Head of caudate nucleus (tissue), 42 donors: ENCODE measurements around the gene ABHD17A.

Experiments
- DNase-seq, 42 donors: peaks; one replicate each; pipeline versions ENCODE4 v3.0.0 to v3.0.0-alpha.2; 2020 to 2021; ENCODE audit warnings: mixed read lengths in 7 of 42
- intact Hi-C: fragments of 100-400 bp; cut with DNase I; formaldehyde crosslinking; loops from one replicate; pipeline ENCODE4 v1.15.0; 2022

The ABHD17A gene

DNA sequence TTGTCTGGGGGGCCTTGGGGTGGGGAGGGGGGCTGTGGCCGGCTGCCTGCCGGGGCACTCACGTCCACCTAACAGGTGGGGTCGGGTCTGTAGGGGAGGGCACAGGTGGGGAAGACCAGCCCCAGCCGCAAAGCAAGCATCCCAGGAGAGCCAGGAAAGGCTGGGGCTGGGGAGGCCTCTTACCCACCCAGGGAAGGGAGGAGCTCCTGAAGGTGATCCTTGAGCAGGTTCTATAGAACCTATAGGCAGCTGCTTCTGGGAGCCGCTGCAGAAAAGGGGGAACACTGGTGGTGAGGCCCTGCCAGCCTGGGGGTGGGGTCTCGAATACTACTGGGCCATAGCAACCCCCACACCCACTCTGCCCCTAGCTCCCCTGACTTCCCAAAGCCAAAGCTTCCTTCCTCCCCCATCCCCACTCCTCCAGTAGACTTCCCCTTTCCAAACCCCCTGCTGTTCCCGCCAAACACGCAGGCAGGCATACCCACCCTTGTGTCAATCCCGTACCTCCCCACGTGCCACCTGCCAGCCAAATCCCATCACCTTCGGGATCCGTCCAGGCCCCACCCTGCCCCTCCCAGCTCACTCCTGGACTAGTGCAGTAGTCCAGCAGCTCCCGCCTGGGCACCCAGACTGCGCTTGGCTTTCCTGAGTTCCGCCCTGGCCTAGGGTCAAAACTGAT is 27.5 kb downstream of the ABHD17A start:
- intact Hi-C loops, result no loop called here

DNA sequence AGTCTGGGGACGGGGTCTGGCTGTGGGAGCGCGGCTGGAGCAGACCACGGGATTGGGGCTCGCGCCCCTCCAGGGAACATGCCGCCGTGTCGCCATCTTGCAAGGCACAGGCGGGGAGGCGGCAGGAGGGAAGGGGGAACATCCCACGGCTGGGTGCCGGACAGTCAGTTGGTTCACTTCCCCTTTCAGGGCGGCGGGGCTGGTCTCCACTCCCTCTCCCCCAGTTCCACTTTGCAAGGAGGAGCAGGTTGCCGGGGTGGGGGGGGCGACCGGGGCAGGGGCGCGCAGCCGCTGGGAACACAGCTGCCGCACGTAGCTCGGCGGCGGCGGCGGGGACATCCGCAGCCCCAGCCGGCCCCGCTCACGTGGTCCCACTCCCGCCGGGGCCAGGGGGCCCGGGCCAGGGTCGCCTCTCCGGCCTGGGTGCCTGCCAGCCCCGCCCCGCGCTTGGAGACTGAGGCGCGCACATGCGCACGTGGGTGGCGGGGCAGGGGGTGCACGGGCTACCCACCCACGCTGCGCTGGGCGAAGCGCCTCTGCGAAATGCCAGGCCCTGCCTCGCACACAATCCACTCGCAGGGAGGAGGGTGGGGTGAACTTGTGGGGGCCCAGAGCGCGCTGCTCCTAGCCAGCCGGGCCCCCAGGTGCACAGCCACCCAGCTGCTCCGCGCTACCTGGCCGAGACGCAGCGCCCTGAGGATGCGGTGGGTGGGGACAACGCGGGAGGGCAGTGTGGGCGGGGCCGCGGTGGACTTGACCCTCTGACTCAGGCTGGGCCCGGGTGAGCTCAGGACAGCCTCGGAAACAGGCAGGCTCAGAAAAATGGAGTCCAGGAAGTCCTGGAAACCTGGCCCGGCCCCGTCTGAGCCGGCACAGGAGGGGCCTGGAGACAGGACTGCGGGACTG is 28.3 kb downstream of the ABHD17A start:
- intact Hi-C loops, result no loop called here
- peak in 21 of 42 donors; percentile 40 to 78 (median 60) for DNase-seq

More for the DNA sequence above, 27.5 kb downstream of the ABHD17A start:
- DNase-seq, result peak in 4 of 42 donors; percentile 20 to 48 (median 26)

DNA sequence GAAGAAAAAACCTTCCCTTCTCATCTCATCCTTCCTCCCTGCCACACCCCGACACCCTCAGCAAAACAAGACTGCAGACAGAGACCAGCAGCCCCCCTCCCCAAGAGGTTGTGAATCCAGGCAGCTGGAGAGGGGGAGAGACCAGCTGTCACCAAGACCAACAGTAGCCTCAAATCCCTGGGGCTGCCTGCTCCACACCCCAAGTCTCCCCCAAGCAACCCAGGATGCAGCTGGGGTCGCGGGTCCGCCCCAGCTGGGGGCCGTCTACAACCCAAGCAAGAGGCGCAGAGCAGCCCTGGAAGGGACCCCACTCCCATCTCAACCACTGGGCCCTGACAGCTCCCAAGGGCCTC is 29.0 kb downstream of the ABHD17A start:
- intact Hi-C loops, result no loop called here

DNA sequence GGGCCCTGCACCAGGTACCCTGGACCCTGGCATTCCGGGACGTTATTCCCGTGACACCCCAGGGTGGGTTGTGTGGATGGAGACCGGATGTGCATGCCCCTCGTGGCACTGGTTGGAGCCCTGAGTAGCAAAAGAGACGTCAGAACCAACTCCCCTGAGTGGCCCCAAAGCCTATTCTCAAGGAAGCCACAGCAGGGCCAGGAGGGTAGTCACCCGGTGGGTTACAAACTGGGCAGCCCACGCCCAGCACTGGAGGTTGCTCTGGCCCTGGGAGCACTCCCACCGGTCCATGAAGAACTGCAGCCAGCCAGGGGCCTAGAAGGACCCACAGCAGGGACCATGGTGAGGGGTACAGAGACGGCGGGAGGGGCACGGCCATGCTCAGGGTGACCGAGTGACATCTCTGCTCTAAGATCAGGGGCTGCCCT is 29.5 kb downstream of the ABHD17A start:
- peak in 1 of 42 donors; percentile 2 for DNase-seq
- intact Hi-C loops, result no loop called here

More for the DNA sequence above, 29.0 kb downstream of the ABHD17A start:
- no peak for DNase-seq

DNA sequence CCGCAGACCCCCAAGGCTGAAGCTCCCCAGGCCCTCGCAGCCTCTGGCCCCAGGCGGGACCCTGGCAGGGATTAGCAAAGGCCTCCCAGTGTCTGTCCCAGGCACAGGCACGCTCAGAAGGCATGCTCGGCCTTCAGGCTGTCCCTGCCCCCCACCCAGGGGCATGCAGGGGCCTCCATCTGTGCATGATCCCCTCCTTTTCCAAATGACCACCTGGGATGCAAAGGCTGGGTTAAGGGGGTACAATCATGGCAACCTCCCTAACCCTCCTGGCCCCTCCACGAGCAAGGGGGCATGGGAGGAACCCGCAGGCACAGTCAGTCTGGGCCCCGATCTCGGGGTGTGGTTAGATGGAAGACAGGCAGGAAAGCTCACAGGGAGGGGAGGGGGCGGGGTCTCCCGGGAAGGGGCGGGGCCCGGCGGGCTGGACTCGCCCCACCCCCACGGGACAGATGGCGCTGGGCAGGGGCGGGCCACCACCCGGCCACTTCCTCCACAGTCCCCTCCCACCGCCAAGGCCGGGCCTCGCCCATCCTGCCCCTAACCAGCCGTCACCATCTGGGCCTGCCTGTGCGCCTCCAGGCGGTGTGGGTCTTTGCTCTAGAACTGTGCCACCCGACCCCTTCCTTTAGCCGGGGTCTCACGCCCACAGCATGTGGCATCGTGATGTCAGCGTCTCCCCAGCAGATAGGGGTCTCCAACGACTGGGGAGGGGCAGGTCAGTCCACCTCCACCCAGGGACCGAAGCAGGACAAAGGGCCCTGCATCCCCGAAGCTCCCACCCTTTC is 30.1 kb downstream of the ABHD17A start:
- DNase-seq, result peak in 34 of 42 donors; percentile 29 to 81 (median 67)
- intact Hi-C loops, result no loop called here

DNA sequence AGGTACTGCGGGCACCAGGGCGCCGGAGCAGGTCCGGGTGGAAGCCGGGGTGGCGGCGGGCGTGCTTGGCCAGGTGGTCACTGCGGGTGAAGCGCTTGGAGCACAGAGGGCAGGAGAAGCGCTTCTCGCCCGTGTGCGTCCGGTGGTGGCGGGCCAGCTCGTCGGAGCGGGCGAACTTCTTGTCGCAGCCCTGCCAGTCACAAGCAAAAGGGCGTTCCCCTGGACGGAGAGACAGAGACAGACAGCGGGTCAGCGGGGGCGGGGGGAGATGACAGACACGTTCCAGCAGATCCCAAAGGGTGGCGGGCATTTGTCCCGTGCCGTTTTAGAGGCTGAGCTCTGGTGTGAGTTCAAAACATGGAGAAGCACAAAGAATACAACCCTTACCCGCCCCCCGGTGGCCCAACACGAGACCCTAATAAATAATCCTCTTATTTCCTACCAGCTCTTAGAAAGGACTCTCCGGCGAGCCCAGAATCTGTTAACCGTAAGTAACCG is 30.7 kb downstream of the ABHD17A start:
- no peak for DNase-seq
- intact Hi-C loops, result no loop called here

DNA sequence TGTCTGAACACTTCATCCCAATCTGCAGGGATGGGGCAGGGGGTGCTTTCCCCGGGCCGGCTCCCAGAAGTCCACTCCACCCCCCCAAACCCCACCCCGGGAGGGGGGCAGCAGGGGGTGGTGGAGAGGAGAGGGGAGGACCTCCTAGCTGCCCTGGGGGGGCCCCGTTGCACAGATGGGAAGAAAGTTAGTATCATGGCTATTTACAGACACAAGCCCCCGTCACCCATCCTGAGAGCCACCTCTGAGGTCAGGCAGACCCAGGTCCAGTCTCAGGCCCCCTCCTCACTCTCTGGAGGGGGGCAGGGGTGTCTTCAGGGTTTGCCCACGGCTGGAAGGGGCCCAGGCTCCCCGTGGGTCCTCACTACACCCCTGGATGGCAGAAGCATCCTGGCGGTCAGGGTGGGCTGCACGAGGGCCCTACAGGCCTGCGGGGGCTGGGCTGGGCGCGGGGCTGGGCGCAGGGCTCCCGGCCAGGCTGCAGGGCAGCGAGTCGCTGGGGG is 31.2 kb downstream of the ABHD17A start:
- DNase-seq, result no peak
- intact Hi-C loops, result no loop called here

DNA sequence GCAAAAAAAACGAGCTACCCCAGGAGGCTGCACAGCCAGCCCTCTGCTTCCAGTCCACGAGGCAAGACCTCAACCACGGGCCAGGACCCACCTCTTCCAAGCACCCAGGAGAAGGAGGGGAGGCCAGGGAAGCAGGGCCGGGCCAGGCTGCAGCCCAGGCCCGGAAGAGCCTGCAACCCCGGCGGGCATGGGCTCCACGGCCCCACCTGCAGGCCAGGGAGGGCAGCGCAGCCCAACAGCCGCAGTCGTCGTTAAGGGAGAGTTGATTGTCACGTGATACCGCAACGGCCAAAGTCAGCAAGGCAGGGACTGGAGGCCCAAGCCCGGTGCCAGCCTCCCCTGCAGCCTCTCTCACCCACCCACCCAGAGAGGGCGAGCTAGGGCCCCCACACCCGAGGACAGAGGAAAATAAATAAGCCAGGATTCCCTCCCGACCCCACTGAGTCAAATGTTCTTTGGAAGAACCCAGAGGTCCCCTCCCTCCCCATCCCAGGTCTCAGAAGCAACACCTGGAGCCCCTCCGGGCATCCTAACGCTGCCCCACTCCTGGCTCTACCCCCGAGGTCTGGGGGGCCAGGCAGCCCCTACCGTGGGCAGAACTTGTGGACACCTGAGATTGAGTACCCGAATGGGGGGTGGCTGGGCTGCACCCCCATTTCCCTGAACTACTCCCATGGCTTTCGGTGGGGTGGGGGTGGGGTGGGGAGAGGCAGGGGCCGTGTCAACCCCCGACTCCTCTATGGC is 31.8 kb downstream of the ABHD17A start:
- intact Hi-C loops, result no loop called here
- DNase-seq, result peak in 37 of 42 donors; percentile 43 to 83 (median 70)

DNA sequence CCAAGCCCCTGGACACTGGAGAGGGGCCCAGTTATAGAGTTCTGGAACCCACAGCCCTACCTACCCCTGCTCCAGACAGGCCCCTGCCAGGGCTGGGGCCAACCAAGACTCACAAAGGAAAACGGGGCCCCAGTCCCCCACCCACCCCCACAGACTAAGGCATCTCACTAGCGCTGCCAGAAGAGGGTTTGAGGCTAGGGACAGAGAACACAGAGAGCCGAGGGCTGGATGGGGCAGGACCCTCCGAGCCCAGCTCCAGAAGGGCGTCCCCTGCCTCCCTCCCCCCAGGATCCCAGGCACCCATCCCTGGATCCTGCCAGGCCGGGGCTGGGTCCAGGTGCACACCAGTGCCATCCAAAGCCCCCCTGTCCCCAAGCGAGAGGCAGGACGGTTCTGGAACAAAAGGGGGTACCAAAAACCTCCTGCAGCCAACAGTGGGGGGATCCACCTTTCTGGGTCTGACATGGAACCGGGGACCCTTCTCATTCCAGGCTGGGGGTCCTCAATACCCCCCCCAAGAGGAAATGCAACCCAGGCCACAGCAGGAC is 32.6 kb downstream of the ABHD17A start:
- intact Hi-C loops, result no loop called here
- DNase-seq, result no peak

DNA sequence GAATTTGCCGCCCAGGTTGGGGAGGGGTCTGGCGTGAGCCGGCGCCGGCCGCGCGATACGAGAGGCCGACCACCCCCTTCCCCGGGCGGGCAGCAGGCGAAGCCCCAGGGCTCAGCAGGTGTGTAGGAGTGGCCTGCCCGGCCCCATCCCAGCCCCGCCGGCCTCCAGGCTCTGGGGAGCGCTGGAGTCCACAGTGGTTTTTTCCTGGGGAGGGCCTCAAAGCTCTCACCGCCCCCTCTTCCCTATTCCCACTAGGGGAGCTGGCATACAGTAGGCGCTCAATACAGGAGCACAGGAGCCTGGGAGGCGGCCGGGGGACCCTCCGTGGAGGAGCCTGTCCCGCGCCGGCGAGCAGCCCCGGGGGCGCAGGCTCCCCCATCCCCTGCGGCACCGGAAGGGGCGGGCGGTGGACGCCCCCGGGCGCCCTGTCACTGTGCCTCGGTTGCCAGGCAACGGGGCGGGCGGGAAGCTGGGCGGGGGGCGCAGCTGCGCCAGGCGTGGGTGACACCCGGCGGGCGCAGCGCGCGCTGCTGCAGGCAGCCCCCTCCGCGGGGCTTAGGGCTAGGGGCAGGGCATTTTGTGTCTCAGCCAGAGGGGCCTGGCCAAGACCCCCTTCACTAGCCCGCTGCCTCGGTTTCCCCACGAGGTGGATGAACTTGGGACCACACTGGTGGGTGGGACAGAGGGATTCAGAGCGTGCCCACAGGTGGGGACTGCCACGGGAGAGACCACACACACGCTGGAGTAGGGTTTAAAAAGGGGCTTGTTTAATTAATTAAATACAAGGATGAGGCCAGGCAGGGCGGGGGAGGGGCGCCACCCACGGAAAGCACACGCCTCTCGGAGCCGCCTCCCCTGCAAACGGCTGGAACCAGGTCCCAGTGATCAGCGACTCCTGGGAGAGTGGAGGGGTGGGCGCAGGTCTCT is 33.4 kb downstream of the ABHD17A start:
- DNase-seq, result peak in 40 of 42 donors; percentile 52 to 90 (median 73)
- intact Hi-C loops, result no loop called here

DNA sequence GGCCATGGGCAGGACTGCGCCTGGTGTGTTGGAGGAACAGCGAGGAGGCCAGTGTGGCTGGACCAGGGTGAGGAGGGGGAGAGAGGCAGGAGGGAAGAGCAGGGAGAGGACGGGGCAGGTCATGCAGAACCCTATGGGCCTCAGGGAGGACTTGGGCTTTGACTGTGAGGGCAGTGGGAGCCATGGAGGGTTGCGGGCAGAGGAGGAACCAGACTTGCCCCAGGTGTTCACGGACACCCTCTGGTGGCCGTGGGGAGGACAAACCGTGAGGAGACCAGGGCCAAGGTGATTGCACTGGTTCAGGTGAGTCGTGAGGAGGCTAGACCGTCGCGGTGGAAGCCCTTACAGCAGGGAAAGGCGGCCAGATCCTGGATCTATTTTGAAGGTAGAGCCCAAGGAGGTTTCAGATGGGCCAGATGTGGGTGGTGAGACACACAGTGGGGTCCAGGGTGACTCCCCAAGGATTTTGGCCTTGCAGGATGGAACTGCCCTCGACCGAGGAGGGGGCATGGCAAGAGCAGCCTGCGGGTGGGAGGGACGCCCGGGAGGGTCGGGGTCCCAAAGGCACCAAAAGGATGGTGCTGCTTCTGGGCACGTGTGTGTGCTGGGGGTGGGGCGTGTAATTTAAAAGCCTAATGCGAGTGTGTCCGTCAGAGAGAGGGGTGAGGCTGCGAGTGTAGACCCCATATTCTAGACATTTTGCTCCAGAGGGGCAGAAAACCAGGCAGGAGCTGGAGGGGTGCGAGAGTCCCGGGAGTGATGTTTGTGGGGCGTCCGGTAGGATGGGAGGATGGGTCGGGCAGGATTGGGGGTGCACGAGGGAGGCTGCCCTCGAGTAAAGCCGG is 34.3 kb downstream of the ABHD17A start:
- intact Hi-C loops, result no loop called here
- DNase-seq, result no peak

DNA sequence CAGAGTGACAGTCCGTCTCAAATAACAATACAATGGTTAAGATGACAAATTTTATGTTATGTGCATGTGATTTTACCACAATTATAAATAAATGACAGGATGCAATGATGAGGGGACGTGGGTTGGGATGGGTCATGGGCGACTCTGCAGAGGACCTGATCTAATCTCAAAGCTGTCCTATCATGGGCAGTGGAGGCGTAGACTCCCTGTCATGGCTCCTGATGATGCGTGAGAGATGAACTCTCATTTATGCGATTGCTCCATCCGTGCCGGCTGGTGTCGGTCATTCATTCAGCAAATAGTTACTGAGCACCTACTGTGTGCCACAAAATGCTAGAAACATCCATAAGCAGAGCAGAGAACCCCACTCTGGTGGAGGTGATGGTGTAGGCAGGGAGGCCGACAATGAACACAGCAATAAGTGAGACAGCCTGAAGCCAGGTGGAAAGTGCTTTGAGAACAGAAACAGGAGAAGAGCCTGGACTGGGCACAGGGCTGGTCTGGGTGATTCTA is 35.4 kb downstream of the ABHD17A start:
- intact Hi-C loops, result no loop called here
- DNase-seq, result no peak

DNA sequence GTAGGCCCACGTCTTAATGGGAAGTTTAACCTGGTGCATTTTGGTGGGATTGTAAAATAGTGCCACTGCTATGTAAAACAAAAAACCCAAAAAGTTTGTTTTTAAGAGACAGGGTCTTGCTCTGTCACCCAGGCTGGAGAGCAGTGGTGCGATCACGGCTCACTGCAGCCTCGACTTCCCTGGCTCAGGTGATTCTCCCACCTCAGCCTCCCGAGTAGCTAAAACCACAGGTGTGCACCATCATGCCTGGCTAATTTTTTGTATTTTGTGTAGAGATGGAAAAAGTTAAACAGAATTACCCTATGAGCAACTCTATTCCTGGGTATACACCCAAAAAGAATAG is 36.2 kb downstream of the ABHD17A start:
- DNase-seq, result no peak
- intact Hi-C loops, result no loop called here

DNA sequence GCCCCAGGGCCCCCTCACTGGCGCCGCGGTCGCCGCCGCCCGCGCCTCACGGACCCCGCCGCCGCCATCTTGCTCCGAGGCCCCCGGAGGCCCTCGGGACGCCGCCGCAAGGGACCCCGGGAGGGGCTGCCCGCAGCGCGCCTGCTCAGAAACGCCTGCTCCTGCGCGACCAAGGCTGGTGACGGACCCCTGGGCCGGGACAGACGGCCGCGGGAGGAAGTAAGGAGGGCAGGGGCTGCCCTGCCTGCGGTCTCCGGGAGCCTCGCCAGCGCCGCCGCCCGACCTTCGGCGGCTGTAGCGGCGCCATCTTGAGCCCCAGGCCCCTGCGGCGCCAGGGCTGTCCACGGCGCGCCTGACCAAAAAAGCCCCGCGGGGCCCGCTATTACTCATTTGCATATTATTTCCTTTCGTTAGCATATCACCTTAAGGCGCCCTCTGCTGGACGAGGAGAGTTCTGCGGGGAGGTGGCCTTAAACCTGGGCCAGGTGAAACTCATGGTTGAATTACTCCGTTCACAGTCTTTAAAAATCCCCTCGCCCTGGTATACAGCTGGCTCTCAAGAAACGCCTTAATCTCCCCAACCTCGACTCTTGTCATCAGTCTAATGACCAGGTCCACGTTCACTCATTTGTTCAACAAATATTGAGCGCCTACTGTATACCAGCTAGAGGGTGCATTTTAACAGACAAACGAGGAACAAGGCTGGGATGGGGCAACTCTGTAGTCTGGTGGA is 36.7 kb downstream of the ABHD17A start, which contains the start of gene REXO1:
REXO1 (minus strand) TSS at position 85 of the 733 bp plus-strand sequence. CDS start 125 bp downstream, outside the sequence.
- intact Hi-C loops, result no loop called here

DNA sequence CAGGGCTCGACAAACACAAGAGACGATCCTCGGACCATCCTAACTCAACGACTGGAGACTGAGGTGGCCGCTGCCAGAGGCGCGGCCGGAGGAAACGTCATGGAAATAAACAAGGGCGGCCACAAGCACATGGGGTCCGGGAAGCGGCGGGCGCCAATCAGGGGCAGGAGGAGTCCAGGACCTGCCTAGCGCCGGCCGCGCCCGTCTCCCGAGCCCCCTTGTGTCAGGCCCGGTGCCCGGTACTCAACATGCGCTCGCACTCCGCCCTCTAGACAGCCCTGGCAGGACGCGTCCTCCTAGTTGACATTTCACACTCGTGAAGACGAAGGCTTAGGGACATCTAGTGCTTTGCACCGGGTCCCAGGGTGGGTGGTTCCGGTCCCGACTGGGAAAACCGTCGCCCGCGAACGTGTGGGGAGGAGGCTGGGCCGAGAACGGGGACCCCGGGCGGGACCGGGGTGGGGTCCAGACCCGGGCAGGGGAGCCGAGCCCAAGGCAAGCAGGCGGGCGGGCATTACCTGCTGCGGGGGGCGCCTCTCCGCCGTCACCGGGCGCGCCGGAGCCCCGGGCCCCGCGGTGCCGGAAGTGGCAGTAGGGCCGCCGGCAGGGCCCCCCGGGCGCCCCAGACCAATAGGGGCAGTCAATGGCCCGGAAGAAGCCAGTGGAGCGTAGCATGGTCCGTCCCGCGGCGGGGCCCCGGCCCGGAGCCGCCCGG is 37.5 kb downstream of the ABHD17A start:
- intact Hi-C loops, result no loop called here
- peak in 3 of 42 donors; percentile 14 to 22 (median 18) for DNase-seq

More for the DNA sequence above, 36.7 kb downstream of the ABHD17A start, which contains the start of gene REXO1:
- DNase-seq, result peak; percentile 88 to 98 (median 94)
